A549 treated with DMSO at 1 μM for 4 hours (cell line): ENCODE measurements around the gene GCM1. TPM values are rescaled to one million over a fixed set of nuclear protein-coding genes. Genes with fewer than 3 reads are reported as not detected.

Experiments
- total RNA-seq: library from RNA; stranded (reverse); fragments of 200-300 nt; extraction: Qiagen RNA extraction; gene quantifications from 5 replicates; pipeline ENCODE4 v1.2.3, GENCODE V29; 2022; ENCODE audit warnings: low read depth

The GCM1 gene
- total RNA-seq = 0.03 to 0.07 TPM in 2 of 5 replicates, not detected in the others

GRCh38 chr6:53148684-53149083 lies at the start of gene GCM1:
TSS of gene GCM1 (minus strand) at chr6:53148841. CDS start at chr6:53145632, 3,209 bp downstream.

Other genes with a start within 250 kb of the GCM1 start
- not detected in 5 replicates for gene GSTA3, start 239.1 kb downstream of the GCM1 start, total RNA-seq
- gene GSTA4, start 153.6 kb downstream of the GCM1 start, total RNA-seq = 7.5 to 9.5 TPM (median 9.2 TPM) in 5 replicates
- gene CILK1, start 87.0 kb downstream of the GCM1 start, total RNA-seq = 2.5 to 3.5 TPM (median 3.1 TPM) in 5 replicates
- gene FBXO9, start 83.4 kb downstream of the GCM1 start, total RNA-seq = 32.1 to 41.1 TPM (median 34.9 TPM) in 5 replicates
- 66.4 to 80.8 TPM (median 74.7 TPM) in 5 replicates for gene ELOVL5, start 200.1 kb upstream of the GCM1 start, total RNA-seq